Neutrophil (primary cell): ENCODE measurements around the gene FAM184A.

Experiments
- H3K27ac ChIP-seq: fragments of 200-600 bp; sonication (generic); 2 replicates; pipeline ENCODE4 v1.5.1; 2016; ENCODE audit warnings: mild to moderate bottlenecking, moderate library complexity
- H3K27me3 ChIP-seq: fragments of 200-600 bp; sonication (generic); 2 replicates; pipeline ENCODE4 v1.6.0; 2016; ENCODE audit warnings: mild to moderate bottlenecking
- H3K36me3 ChIP-seq: fragments of 200-600 bp; sonication (generic); 2 replicates; pipeline ENCODE4 v1.5.1; 2017
- H3K4me1 ChIP-seq, 2 experiments: fragments of 200-600 bp in 1 of 2; sonication (generic) in 1 of 2; 1 replicate in 1 of 2; 2 replicates in 1 of 2; pipeline versions ENCODE4 v1.5.1 to v1.6.1; 2013 to 2016; ENCODE audit warnings: low read depth in 1 of 2, low read length in 1 of 2, mild to moderate bottlenecking in 1 of 2, moderate library complexity in 1 of 2; ENCODE audit not compliant: control insufficient read depth in 1 of 2, insufficient read depth in 1 of 2
- H3K4me3 ChIP-seq, 2 experiments: fragments of 200-600 bp in 1 of 2; sonication (generic) in 1 of 2; 1 replicate in 1 of 2; 2 replicates in 1 of 2; pipeline ENCODE4 v1.5.1; 2013 to 2016; ENCODE audit warnings: low read depth in 1 of 2, low read length in 1 of 2, mild to moderate bottlenecking in 1 of 2, moderate library complexity in 1 of 2
- H3K9me3 ChIP-seq: fragments of 200-600 bp; sonication (generic); 2 replicates; pipeline ENCODE4 v1.5.1; 2016
- TF ChIP-seq, protein P1 (sequence below): fragments of 200-600 bp; sonication (generic); IDR thresholded peaks from 2 replicates; pipeline ENCODE4 v1.5.1; 2016; ENCODE audit warnings: antibody characterized with exemption

FAM184A gene

DNA sequence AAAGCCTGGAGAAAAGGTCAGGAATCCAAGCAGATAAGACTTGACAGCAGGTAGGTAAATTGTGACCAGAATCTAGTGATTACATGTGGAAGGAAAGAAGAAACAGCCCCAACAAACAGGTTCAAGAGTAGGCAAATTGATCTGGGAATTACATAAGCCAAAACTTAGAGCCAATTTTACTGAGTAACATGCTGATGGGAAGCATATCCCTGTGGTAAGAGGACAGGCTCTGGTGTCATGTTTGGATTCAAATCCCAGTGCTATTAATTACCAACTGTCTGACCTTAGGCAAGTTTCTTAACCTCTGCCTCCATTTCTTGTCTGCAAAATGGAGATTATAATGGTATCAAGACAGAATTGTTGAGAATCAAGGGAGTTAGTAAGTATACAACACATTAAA lies 163.9 kb downstream of the FAM184A start:
- TF ChIP-seq, protein P1, sequence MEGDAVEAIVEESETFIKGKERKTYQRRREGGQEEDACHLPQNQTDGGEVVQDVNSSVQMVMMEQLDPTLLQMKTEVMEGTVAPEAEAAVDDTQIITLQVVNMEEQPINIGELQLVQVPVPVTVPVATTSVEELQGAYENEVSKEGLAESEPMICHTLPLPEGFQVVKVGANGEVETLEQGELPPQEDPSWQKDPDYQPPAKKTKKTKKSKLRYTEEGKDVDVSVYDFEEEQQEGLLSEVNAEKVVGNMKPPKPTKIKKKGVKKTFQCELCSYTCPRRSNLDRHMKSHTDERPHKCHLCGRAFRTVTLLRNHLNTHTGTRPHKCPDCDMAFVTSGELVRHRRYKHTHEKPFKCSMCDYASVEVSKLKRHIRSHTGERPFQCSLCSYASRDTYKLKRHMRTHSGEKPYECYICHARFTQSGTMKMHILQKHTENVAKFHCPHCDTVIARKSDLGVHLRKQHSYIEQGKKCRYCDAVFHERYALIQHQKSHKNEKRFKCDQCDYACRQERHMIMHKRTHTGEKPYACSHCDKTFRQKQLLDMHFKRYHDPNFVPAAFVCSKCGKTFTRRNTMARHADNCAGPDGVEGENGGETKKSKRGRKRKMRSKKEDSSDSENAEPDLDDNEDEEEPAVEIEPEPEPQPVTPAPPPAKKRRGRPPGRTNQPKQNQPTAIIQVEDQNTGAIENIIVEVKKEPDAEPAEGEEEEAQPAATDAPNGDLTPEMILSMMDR = no peak
- no peak overlapping the region for H3K4me3 ChIP-seq
- no peak overlapping the region for H3K27ac ChIP-seq
- no peaks in the 10 kb centered on the region for H3K27me3 ChIP-seq
- peaks cover 91% of the 10 kb centered on the region for H3K36me3 ChIP-seq
- H3K9me3 ChIP-seq = no peaks in the 10 kb centered on the region
- H3K4me1 ChIP-seq = no peaks in the 10 kb centered on the region

DNA sequence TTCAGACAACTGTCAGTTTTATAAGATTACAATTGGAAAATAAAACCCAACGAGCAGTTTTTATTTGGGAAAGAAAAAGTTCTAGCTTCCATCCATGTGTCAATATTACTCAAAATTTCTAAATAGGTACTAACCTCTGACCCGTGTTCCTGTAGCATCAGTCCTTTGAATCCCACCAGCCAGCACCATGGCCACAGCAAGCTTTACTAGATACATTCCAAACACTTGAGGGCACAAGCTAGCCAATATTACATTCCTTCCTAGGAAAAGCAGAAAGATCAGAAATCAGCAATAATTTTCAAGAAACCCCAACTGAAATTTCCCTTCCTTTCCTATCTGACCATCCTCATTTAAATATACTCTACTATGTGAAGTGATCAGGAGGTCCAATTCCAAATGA lies 165.3 kb downstream of the FAM184A start:
- peaks cover 90% of the 10 kb centered on the region for H3K36me3 ChIP-seq
- no peak overlapping the region for H3K4me3 ChIP-seq
- TF ChIP-seq, protein P1 = no peak
- no peak overlapping the region for H3K27ac ChIP-seq
- no peaks in the 10 kb centered on the region for H3K27me3 ChIP-seq
- H3K4me1 ChIP-seq = no peaks in the 10 kb centered on the region
- no peaks in the 10 kb centered on the region for H3K9me3 ChIP-seq

DNA sequence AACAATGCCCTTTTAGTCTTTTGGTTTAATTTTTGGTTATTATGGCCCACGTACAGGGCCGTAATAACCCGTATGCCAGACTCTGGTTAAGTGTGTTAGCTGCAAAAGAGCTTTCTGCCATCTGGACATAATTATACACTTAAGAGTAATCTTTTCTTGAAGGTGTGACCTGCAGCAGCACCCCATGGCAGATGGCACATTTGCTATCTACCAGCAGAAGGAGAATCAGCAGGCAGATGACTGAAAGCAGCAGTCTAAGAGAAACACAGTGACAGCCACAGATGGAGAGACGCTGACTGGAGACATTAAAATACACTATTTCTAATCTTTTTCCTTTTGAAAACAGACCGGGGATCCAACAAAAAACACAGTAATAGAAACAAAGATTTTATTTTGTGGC lies 165.8 kb downstream of the FAM184A start:
- Histone ChIP-seq H3K4me1 (no peaks in the 10 kb centered on the region), H3K27ac (no peak overlapping the region), H3K36me3 (peaks cover 91% of the 10 kb centered on the region), H3K27me3 (no peaks in the 10 kb centered on the region), H3K4me3 (no peak overlapping the region), H3K9me3 (no peaks in the 10 kb centered on the region)
- TF ChIP-seq, protein P1 = no peak
